ENCODE results near the gene JPH2.

Gene JPH2

GRCh38 chr20:44098256-44098630, 88.7 kb downstream of the JPH2 start:
- no peak for TF ChIP-seq CTCF (IDR thresholded peaks at IDR 0.05)

- TF ChIP-seq CTCF (IDR thresholded peaks at IDR 0.05), result no peak
Observed at GRCh38 chr20:44097521-44098255, 89.3 kb downstream of the JPH2 start.

- no peak for TF ChIP-seq CTCF (IDR thresholded peaks at IDR 0.05)
Observed at GRCh38 chr20:44095831-44096230, 91.2 kb downstream of the JPH2 start.

- peak; percentile 33 for TF ChIP-seq CTCF (IDR thresholded peaks at IDR 0.05)
Observed at GRCh38 chr20:44093249-44093582, 93.8 kb downstream of the JPH2 start.

GRCh38 chr20:44092551-44093248, 94.3 kb downstream of the JPH2 start:
- TF ChIP-seq CTCF (IDR thresholded peaks at IDR 0.05), result peak; percentile 66

- no peak for TF ChIP-seq CTCF (IDR thresholded peaks at IDR 0.05)
Observed at GRCh38 chr20:44091026-44091425, 96.0 kb downstream of the JPH2 start.

- no peak for TF ChIP-seq CTCF (IDR thresholded peaks at IDR 0.05)
Observed at GRCh38 chr20:44089987-44090674, 96.9 kb downstream of the JPH2 start.
